Parathyroid adenoma (tissue), 2 donors: ENCODE results near the gene CDKL2.

Source experiments
- H2AFZ ChIP-seq: fragments of 300-600 bp; sonication (generic); one replicate; pipeline ENCODE4 v1.7.0; 2017; ENCODE audit warnings: antibody characterized with exemption, mild to moderate bottlenecking
- H3K27ac ChIP-seq: fragments of 300-600 bp; sonication (generic); one replicate; pipeline ENCODE4 v1.7.0; 2017
- H3K27me3 ChIP-seq: fragments of 300-600 bp; sonication (generic); one replicate; pipeline ENCODE4 v1.7.0; 2017; ENCODE audit warnings: low read length; ENCODE audit not compliant: control insufficient read depth, insufficient read depth
- H3K36me3 ChIP-seq: fragments of 300-600 bp; sonication (generic); one replicate; pipeline ENCODE4 v1.7.0; 2017; ENCODE audit warnings: low read length; ENCODE audit not compliant: control insufficient read depth, insufficient read depth
- H3K4me1 ChIP-seq: fragments of 300-600 bp; sonication (generic); one replicate; pipeline ENCODE4 v1.7.0; 2017; ENCODE audit warnings: control low read depth
- H3K4me2 ChIP-seq: fragments of 300-600 bp; sonication (generic); one replicate; pipeline ENCODE4 v1.7.0; 2017; ENCODE audit warnings: low read length
- H3K4me3 ChIP-seq: fragments of 300-600 bp; sonication (generic); one replicate; pipeline ENCODE4 v1.7.0; 2017; ENCODE audit warnings: low read depth, low read length
- H3K79me2 ChIP-seq: fragments of 300-600 bp; sonication (generic); one replicate; pipeline ENCODE4 v1.7.0; 2017; ENCODE audit warnings: control low read depth
- H3K9ac ChIP-seq: fragments of 300-600 bp; sonication (generic); one replicate; pipeline ENCODE4 v1.7.0; 2017; ENCODE audit warnings: mild to moderate bottlenecking
- H3K9me3 ChIP-seq: fragments of 300-600 bp; sonication (generic); one replicate; pipeline ENCODE4 v1.7.0; 2017; ENCODE audit warnings: low read length; ENCODE audit not compliant: control insufficient read depth
- TF ChIP-seq, protein P1 (sequence below): fragments of 300-600 bp; sonication (generic); IDR thresholded peaks from one replicate; pipeline ENCODE4 v1.7.0; 2017; ENCODE audit warnings: antibody characterized with exemption, mild to moderate bottlenecking
- donor health status: primary hyperparathyroidism.

Gene CDKL2

DNA sequence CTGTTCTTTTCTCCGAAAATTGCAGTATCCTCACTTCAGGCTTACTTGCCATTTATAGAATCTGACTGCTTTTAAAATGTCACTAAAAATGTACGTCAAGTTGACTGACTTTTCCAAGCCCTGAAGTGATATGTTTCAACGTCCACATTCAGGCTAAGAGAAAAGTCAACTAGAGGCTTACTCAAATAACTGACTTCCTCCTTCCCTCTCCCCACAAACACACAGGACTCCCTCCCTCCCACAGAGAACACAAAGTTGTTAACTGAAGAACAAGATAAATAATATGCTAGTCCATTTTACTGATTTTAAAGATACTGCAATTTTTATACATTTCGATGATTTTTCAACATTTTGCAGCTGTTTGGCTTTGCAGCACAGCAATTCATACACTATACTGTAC is 13.8 kb upstream of the CDKL2 start:
- H3K4me3 ChIP-seq: no peak overlapping the region
- H3K9me3 ChIP-seq: no peaks in the 10 kb centered on the region
- no peak overlapping the region for H2AFZ ChIP-seq
- H3K27ac ChIP-seq: no peak overlapping the region
- no peak overlapping the region for H3K4me2 ChIP-seq
- no peaks in the 10 kb centered on the region for H3K27me3 ChIP-seq
- H3K9ac ChIP-seq: no peak overlapping the region
- H3K36me3 ChIP-seq: no peaks in the 10 kb centered on the region
- TF ChIP-seq, protein P1, sequence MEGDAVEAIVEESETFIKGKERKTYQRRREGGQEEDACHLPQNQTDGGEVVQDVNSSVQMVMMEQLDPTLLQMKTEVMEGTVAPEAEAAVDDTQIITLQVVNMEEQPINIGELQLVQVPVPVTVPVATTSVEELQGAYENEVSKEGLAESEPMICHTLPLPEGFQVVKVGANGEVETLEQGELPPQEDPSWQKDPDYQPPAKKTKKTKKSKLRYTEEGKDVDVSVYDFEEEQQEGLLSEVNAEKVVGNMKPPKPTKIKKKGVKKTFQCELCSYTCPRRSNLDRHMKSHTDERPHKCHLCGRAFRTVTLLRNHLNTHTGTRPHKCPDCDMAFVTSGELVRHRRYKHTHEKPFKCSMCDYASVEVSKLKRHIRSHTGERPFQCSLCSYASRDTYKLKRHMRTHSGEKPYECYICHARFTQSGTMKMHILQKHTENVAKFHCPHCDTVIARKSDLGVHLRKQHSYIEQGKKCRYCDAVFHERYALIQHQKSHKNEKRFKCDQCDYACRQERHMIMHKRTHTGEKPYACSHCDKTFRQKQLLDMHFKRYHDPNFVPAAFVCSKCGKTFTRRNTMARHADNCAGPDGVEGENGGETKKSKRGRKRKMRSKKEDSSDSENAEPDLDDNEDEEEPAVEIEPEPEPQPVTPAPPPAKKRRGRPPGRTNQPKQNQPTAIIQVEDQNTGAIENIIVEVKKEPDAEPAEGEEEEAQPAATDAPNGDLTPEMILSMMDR: no peak
- H3K79me2 ChIP-seq: no peaks in the 10 kb centered on the region
- H3K4me1 ChIP-seq: no peaks in the 10 kb centered on the region

DNA sequence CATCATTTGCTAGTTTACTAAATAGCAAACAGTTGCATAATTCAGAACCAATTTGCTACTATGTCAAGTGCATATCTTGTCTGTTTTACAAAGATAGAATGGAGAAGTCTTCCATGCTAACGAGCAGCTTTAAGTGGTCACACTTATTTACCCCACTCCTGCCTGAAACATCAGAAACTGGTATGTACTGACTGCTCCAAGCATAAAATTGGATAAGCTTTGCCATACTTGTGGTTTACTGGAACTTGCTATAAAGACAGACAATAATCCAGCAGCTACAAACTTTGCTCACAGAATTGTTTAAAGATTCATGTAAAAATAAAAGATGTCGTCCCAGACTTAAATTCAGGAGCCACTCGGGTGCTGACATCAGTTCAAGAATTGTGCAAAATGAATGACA is 13.3 kb upstream of the CDKL2 start:
- TF ChIP-seq, protein P1: no peak
- Histone ChIP-seq H3K4me3 (no peak overlapping the region), H3K4me2 (no peak overlapping the region), H3K27ac (no peak overlapping the region), H3K9me3 (no peaks in the 10 kb centered on the region), H3K27me3 (no peaks in the 10 kb centered on the region), H3K79me2 (no peaks in the 10 kb centered on the region), H3K4me1 (no peaks in the 10 kb centered on the region), H2AFZ (no peak overlapping the region), H3K9ac (no peak overlapping the region), H3K36me3 (no peaks in the 10 kb centered on the region)

DNA sequence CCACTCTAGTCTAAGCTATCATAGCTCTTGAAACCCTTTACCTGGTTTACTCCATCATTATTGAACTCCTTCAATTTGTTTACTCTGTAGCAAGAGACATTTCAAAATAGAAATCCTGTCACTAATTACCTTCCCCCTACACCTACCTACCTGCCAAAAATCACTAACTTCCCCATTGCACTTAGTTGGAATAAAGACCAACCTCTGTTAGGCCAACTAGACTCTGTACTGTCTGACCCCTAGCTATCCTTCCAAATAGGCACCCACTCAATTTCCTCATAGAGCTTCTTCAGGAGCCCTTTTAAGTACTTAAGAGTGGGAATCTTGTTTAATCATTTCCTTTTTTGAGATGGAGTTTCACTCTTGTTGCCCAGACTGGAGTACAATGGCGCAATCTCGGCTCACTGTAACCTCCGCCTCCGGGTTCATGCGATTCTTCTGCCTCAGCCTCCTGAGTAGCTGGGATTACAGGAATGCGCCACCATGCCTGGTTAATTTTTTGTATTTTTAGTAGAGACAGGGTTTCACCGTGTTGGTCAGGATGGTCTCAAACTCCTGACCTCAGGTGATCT is 8.9 kb upstream of the CDKL2 start:
- TF ChIP-seq, protein P1: no peak
- Histone ChIP-seq H3K36me3 (no peaks in the 10 kb centered on the region), H3K4me3 (no peak overlapping the region), H3K4me2 (no peak overlapping the region), H3K9me3 (no peaks in the 10 kb centered on the region), H3K27ac (no peak overlapping the region), H2AFZ (no peak overlapping the region), H3K9ac (no peak overlapping the region), H3K79me2 (no peaks in the 10 kb centered on the region), H3K4me1 (no peaks in the 10 kb centered on the region), H3K27me3 (no peaks in the 10 kb centered on the region)

DNA sequence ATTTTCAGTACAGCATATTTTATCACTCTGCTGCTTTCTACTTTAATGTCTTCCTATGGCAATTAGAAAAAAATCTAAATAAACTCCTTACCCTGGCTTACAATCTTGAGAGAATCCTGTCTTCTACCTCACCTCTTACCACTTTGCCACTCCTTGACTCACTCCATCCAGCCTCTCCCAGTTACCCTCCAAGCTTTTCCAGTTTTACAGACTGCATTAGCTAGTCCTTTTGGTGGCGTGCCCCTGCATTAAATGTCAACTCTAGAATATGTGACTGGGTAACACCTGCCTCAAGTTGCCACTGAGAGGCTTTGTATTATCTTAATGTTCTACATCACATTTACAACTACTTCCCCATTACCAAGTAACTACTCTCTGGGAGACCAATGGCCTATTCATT is 7.5 kb upstream of the CDKL2 start:
- Histone ChIP-seq H3K27me3 (no peaks in the 10 kb centered on the region), H3K4me3 (no peak overlapping the region), H3K4me2 (no peak overlapping the region), H3K4me1 (no peaks in the 10 kb centered on the region), H3K79me2 (no peaks in the 10 kb centered on the region), H2AFZ (no peak overlapping the region), H3K9ac (no peak overlapping the region), H3K9me3 (no peaks in the 10 kb centered on the region), H3K27ac (no peak overlapping the region), H3K36me3 (no peaks in the 10 kb centered on the region)
- TF ChIP-seq, protein P1: no peak

DNA sequence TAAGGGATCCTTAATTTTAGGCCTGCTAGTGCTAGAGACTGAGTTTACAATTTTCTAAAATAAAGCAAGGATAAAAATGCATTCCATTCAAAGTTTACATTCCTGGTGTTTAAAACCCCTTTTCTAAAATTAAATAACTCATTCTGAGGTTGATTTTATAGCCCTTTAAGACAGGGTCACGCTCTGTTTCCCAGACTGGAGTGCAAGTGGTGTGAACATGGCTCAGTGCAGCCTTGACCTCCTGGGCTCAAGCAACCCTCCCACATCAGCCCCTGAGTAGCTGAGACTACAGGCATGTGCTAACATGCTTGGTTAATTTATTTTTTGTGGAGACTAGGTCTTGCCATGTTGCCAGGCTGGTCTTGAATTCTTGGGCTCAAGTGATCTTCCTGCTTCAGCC is 6.8 kb upstream of the CDKL2 start:
- no peak overlapping the region for H3K4me2 ChIP-seq
- no peaks in the 10 kb centered on the region for H3K36me3 ChIP-seq
- H3K27ac ChIP-seq: no peak overlapping the region
- no peaks in the 10 kb centered on the region for H3K9me3 ChIP-seq
- H3K4me3 ChIP-seq: no peak overlapping the region
- H3K79me2 ChIP-seq: no peaks in the 10 kb centered on the region
- H3K9ac ChIP-seq: no peak overlapping the region
- TF ChIP-seq, protein P1: no peak
- no peaks in the 10 kb centered on the region for H3K4me1 ChIP-seq
- H2AFZ ChIP-seq: no peak overlapping the region
- no peaks in the 10 kb centered on the region for H3K27me3 ChIP-seq
